SK-N-MC (cell line): ENCODE data around the gene PRR15.

Experiments used
- DNase-seq: peaks from one replicate; pipeline ENCODE4 v3.0.0-alpha.2; 2011; ENCODE audit warnings: low read depth, low spot score
- H3K27ac ChIP-seq: fragments of 200-600 bp; sonication (generic); 2 replicates; pipeline ENCODE4 v1.5.1; 2016; ENCODE audit warnings: mixed run types
- H3K36me3 ChIP-seq: fragments of 200-600 bp; sonication (generic); 2 replicates; pipeline ENCODE4 v1.6.1; 2017; ENCODE audit warnings: antibody characterized with exemption, low read length, mixed read lengths; ENCODE audit not compliant: insufficient read depth
- H3K4me3 ChIP-seq: fragments of 200-600 bp; sonication (generic); 2 replicates; pipeline ENCODE4 v1.5.1; 2016
- H3K9ac ChIP-seq: fragments of 200-600 bp; sonication (generic); 2 replicates; pipeline ENCODE4 v1.8.0; 2017; ENCODE audit warnings: mixed run types, mixed read lengths; ENCODE audit not compliant: insufficient read length
- H3K9me3 ChIP-seq: fragments of 200-600 bp; sonication (generic); 2 replicates; pipeline ENCODE4 v1.6.1; 2017; ENCODE audit warnings: low read depth, mild to moderate bottlenecking, antibody characterized with exemption, low read length, moderate library complexity, mixed read lengths
- EZH2 ChIP-seq: fragments of 200-600 bp; sonication (generic); IDR thresholded peaks from one replicate; pipeline ENCODE4 v1.6.1; 2017; ENCODE audit warnings: antibody characterized with exemption
- FOXP2 ChIP-seq: optimal IDR thresholded peaks from 2 replicates; pipeline ENCODE3; 2011; ENCODE audit warnings: mild to moderate bottlenecking, moderate library complexity; ENCODE audit not compliant: insufficient read depth; ENCODE audit errors: extremely low read length, control extremely low read depth
- POLR2AphosphoS5 ChIP-seq: IDR thresholded peaks from 2 replicates; pipeline ENCODE4 v1.6.1; 2012; ENCODE audit warnings: mild to moderate bottlenecking, low read depth, low read length, borderline replicate concordance

Gene PRR15

GRCh38 chr7:29599026-29599425 lies 35.4 kb downstream of the PRR15 start:
- no peak for DNase-seq
- no peaks in the 10 kb centered on the region for H3K9me3 ChIP-seq

GRCh38 chr7:29600661-29601060 lies 37.0 kb downstream of the PRR15 start:
- Histone ChIP-seq H3K4me3 (no peak overlapping the region), H3K27ac (no peak overlapping the region), H3K9me3 (no peaks in the 10 kb centered on the region), H3K36me3 (no peaks in the 10 kb centered on the region), H3K9ac (no peak overlapping the region)
- no peak for DNase-seq
- no peak for TF ChIP-seq POLR2AphosphoS5
- no peak for TF ChIP-seq EZH2
- no peak for TF ChIP-seq FOXP2

More at GRCh38 chr7:29599026-29599425, 35.4 kb downstream of the PRR15 start:
- TF ChIP-seq POLR2AphosphoS5 (no peak), EZH2 (no peak), FOXP2 (no peak)
- Histone ChIP-seq H3K4me3 (no peak overlapping the region), H3K36me3 (no peaks in the 10 kb centered on the region), H3K27ac (no peak overlapping the region), H3K9ac (no peak overlapping the region)

- DNase-seq: no peak
- TF ChIP-seq EZH2 (no peak), POLR2AphosphoS5 (no peak), FOXP2 (no peak)
- H3K27ac ChIP-seq: no peak overlapping the region
- H3K9ac ChIP-seq: no peak overlapping the region
- H3K4me3 ChIP-seq: no peak overlapping the region
- H3K36me3 ChIP-seq: no peaks in the 10 kb centered on the region
- no peaks in the 10 kb centered on the region for H3K9me3 ChIP-seq
Observed at GRCh38 chr7:29604052-29604451, 40.4 kb downstream of the PRR15 start.

GRCh38 chr7:29604702-29605101 lies 41.1 kb downstream of the PRR15 start:
- H3K9me3 ChIP-seq: no peaks in the 10 kb centered on the region
- DNase-seq: no peak
- TF ChIP-seq FOXP2 (no peak), POLR2AphosphoS5 (no peak), EZH2 (no peak)
- no peak overlapping the region for H3K27ac ChIP-seq
- H3K4me3 ChIP-seq: no peak overlapping the region
- no peaks in the 10 kb centered on the region for H3K36me3 ChIP-seq
- H3K9ac ChIP-seq: no peak overlapping the region

GRCh38 chr7:29605671-29606070 lies 42.0 kb downstream of the PRR15 start:
- Histone ChIP-seq H3K4me3 (no peak overlapping the region), H3K27ac (no peak overlapping the region), H3K9me3 (no peaks in the 10 kb centered on the region), H3K9ac (no peak overlapping the region), H3K36me3 (no peaks in the 10 kb centered on the region)
- no peak for TF ChIP-seq EZH2
- TF ChIP-seq FOXP2: no peak
- no peak for TF ChIP-seq POLR2AphosphoS5
- no peak for DNase-seq

GRCh38 chr7:29606287-29606721 lies 42.7 kb downstream of the PRR15 start:
- Histone ChIP-seq H3K4me3 (no peak overlapping the region), H3K9ac (no peak overlapping the region), H3K9me3 (no peaks in the 10 kb centered on the region), H3K36me3 (no peaks in the 10 kb centered on the region), H3K27ac (no peak overlapping the region)
- no peak for DNase-seq
- TF ChIP-seq EZH2 (no peak), FOXP2 (no peak)

GRCh38 chr7:29606830-29607229 lies 43.2 kb downstream of the PRR15 start:
- H3K9me3 ChIP-seq: no peaks in the 10 kb centered on the region

GRCh38 chr7:29607259-29607658 lies 43.6 kb downstream of the PRR15 start:
- Histone ChIP-seq H3K36me3 (no peaks in the 10 kb centered on the region), H3K4me3 (no peak overlapping the region), H3K27ac (no peak overlapping the region), H3K9me3 (no peaks in the 10 kb centered on the region), H3K9ac (no peak overlapping the region)
- no peak for DNase-seq
- TF ChIP-seq FOXP2: no peak
- TF ChIP-seq POLR2AphosphoS5: no peak
- no peak for TF ChIP-seq EZH2

More at GRCh38 chr7:29606830-29607229, 43.2 kb downstream of the PRR15 start:
- H3K27ac ChIP-seq: no peak overlapping the region
- no peak for DNase-seq
- no peaks in the 10 kb centered on the region for H3K36me3 ChIP-seq
- no peak for TF ChIP-seq FOXP2
- TF ChIP-seq EZH2: no peak
- TF ChIP-seq POLR2AphosphoS5: no peak
- H3K9ac ChIP-seq: no peak overlapping the region
- H3K4me3 ChIP-seq: no peak overlapping the region

GRCh38 chr7:29607889-29608288 lies 44.3 kb downstream of the PRR15 start:
- H3K9ac ChIP-seq: no peak overlapping the region
- no peak overlapping the region for H3K27ac ChIP-seq
- no peak for TF ChIP-seq EZH2
- TF ChIP-seq POLR2AphosphoS5: no peak
- no peak for TF ChIP-seq FOXP2
- H3K4me3 ChIP-seq: no peak overlapping the region
- H3K36me3 ChIP-seq: no peaks in the 10 kb centered on the region
- DNase-seq: no peak
- H3K9me3 ChIP-seq: no peaks in the 10 kb centered on the region
